HEK293T (cell line): ENCODE results near the gene IGFBPL1.

Experiments used
- ARNT ChIP-seq: fragments of 450-650 bp; IDR thresholded peaks from 2 replicates; pipeline ENCODE4 v1.6.1; 2017; ENCODE audit warnings: mild to moderate bottlenecking
- BHLHE40 ChIP-seq: fragments of 450-650 bp; IDR thresholded peaks from 2 replicates; pipeline ENCODE4 v1.6.1; 2016; ENCODE audit warnings: mild to moderate bottlenecking, moderate library complexity, borderline replicate concordance
- CTBP1 ChIP-seq: fragments of 450-650 bp; IDR thresholded peaks from 2 replicates; pipeline ENCODE4 v1.6.1; 2016; ENCODE audit warnings: borderline replicate concordance
- FOXK2 ChIP-seq: fragments of 450-650 bp; IDR thresholded peaks from 2 replicates; pipeline ENCODE4 v1.6.1; 2016; ENCODE audit warnings: mild to moderate bottlenecking
- L3MBTL2 ChIP-seq: fragments of 450-650 bp; conservative IDR thresholded peaks from 2 replicates; pipeline ENCODE4 v1.6.1; 2016; ENCODE audit warnings: mild to moderate bottlenecking
- LEF1 ChIP-seq: fragments of 450-650 bp; IDR thresholded peaks from 2 replicates; pipeline ENCODE4 v1.6.1; 2017; ENCODE audit warnings: mild to moderate bottlenecking, borderline replicate concordance
- SUZ12 ChIP-seq: fragments of 450-650 bp; IDR thresholded peaks from 2 replicates; pipeline ENCODE4 v1.6.1; 2016; ENCODE audit warnings: mild to moderate bottlenecking
- TF ChIP-seq, protein P1 (sequence below): fragments of 450-650 bp; IDR thresholded peaks from 2 replicates; pipeline ENCODE4 v1.6.1; 2016

GRCh38 chr9:38406476-38407186 lies 17.6 kb downstream of the IGFBPL1 start:
- TF ChIP-seq CTBP1 (no peak), SUZ12 (no peak), BHLHE40 (no peak), FOXK2 (no peak), L3MBTL2 (no peak), ARNT (no peak), LEF1 (no peak)
- TF ChIP-seq, protein P1, sequence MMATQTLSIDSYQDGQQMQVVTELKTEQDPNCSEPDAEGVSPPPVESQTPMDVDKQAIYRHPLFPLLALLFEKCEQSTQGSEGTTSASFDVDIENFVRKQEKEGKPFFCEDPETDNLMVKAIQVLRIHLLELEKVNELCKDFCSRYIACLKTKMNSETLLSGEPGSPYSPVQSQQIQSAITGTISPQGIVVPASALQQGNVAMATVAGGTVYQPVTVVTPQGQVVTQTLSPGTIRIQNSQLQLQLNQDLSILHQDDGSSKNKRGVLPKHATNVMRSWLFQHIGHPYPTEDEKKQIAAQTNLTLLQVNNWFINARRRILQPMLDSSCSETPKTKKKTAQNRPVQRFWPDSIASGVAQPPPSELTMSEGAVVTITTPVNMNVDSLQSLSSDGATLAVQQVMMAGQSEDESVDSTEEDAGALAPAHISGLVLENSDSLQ, result no peak
